ENCODE results near the gene MT1M. TPM values are rescaled to one million over a fixed set of nuclear protein-coding genes. Genes with fewer than 3 reads are reported as not detected.

MT1M gene
- total RNA-seq, 4 donors from 2014 or later: 5.3 to 10.0 (median 7.3) TPM; not detected in 1

- DNase-seq: no peak
- Histone ChIP-seq H3K9me3 (no peaks in the 10 kb centered on the region), H3K27ac (no peak overlapping the region), H3K4me1 (peaks cover 4 to 6% of the 10 kb centered on the region in 2 donors), H3K4me3 (no peak overlapping the region), H3K27me3 (peaks cover 0 to 8% (median 4%) of the 10 kb centered on the region in 3 donors), H3K36me3 (no peaks in the 10 kb centered on the region)
- ATAC-seq: no peak
- in situ Hi-C loops (cut with MboI; ENCODE audit: low sequenced_read_pairs in 4 of 4) (loop anchor here in 1 of 4 donors (10.0 kb wide), 1 partner anchor 111 kb away; no protein-coding TSS in a partner anchor), intact Hi-C loops (cut with DNase I; ENCODE audit: low total_unique reads) (no loop called here)
- TF ChIP-seq POLR2A (IDR thresholded peaks at IDR 0.05): no peak
- TF ChIP-seq, protein P1, sequence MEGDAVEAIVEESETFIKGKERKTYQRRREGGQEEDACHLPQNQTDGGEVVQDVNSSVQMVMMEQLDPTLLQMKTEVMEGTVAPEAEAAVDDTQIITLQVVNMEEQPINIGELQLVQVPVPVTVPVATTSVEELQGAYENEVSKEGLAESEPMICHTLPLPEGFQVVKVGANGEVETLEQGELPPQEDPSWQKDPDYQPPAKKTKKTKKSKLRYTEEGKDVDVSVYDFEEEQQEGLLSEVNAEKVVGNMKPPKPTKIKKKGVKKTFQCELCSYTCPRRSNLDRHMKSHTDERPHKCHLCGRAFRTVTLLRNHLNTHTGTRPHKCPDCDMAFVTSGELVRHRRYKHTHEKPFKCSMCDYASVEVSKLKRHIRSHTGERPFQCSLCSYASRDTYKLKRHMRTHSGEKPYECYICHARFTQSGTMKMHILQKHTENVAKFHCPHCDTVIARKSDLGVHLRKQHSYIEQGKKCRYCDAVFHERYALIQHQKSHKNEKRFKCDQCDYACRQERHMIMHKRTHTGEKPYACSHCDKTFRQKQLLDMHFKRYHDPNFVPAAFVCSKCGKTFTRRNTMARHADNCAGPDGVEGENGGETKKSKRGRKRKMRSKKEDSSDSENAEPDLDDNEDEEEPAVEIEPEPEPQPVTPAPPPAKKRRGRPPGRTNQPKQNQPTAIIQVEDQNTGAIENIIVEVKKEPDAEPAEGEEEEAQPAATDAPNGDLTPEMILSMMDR (IDR thresholded peaks at IDR 0.05 in 4 of 5, conservative IDR thresholded peaks at IDR 0.05 in 1 of 5): no peak
Observed at GRCh38 chr16:56594292-56594619, 38.2 kb upstream of the MT1M start.

DNA sequence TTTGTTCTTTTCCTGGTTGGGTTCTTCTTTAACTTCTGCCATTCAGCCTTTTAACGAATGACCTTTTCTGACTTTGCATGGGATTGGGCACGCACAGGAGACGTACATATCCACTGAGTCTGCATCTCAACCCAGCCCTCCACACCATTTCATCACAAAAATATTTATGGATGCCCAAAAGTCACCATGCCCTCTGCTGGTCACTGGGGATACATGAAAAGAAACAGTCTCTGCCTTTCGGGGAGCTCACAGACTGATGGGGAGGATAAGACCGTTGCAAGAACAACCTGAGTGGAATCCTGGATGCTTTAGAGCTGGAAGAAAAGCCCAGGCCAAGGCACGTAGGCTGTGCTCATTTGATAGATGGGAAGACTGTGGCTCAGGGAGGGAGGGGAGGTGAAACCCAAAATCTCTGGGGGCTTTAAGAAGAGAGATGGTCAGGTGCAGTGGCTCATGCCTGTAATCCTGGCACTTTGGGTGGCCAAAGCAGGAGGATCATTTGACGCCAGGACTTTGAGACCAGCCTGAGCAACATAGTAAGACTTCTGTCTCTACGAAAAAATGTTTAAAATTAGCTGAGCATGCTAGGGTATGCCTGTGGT, 32.0 kb upstream of the MT1M start:
- in situ Hi-C loops (cut with MboI; ENCODE audit: low sequenced_read_pairs in 4 of 4): loop anchor here in 2 of 4 donors (5.0 to 10.0 kb wide), 2 partner anchors 86 to 102 kb away; no protein-coding TSS in a partner anchor

GRCh38 chr16:56601325-56601724, 31.1 kb upstream of the MT1M start:
- in situ Hi-C loops (cut with MboI; ENCODE audit: low sequenced_read_pairs in 4 of 4): loop anchor here in 2 of 4 donors (5.0 to 10.0 kb wide), 2 partner anchors 87 to 101 kb away; no protein-coding TSS in a partner anchor
- DNase-seq: no peak
- intact Hi-C loops (cut with DNase I; ENCODE audit: low total_unique reads): loop anchor here (5.0 kb wide), 1 partner anchor 89 kb away; no protein-coding TSS in a partner anchor
- H3K4me1 ChIP-seq: peaks cover 26 to 29% of the 10 kb centered on the region in 2 donors
- no peaks in the 10 kb centered on the region for H3K36me3 ChIP-seq
- TF ChIP-seq POLR2A (IDR thresholded peaks at IDR 0.05): no peak
- TF ChIP-seq, protein P1 (IDR thresholded peaks at IDR 0.05 in 4 of 5, conservative IDR thresholded peaks at IDR 0.05 in 1 of 5): no peak
- no peaks in the 10 kb centered on the region for H3K9me3 ChIP-seq
- H3K27ac ChIP-seq: no peak overlapping the region
- H3K27me3 ChIP-seq: no peaks in the 10 kb centered on the region
- ATAC-seq: no peak
- H3K4me3 ChIP-seq: no peak overlapping the region

More for the DNA sequence above, 32.0 kb upstream of the MT1M start:
- ATAC-seq (no peak), DNase-seq (no peak)
- TF ChIP-seq POLR2A (IDR thresholded peaks at IDR 0.05): no peak
- TF ChIP-seq, protein P1 (IDR thresholded peaks at IDR 0.05 in 4 of 5, conservative IDR thresholded peaks at IDR 0.05 in 1 of 5): peak; percentile 25 to 55 (median 46)
- Histone ChIP-seq H3K36me3 (no peaks in the 10 kb centered on the region), H3K4me3 (no peak overlapping the region), H3K27ac (no peak overlapping the region), H3K4me1 (peaks cover 17 to 20% of the 10 kb centered on the region in 2 donors), H3K27me3 (no peaks in the 10 kb centered on the region), H3K9me3 (no peaks in the 10 kb centered on the region)
- intact Hi-C loops (cut with DNase I; ENCODE audit: low total_unique reads): loop anchor here (5.0 kb wide), 1 partner anchor 88 kb away; no protein-coding TSS in a partner anchor

- Histone ChIP-seq H3K27ac (peak overlapping the region; percentile 95 to 99 (median 98)), H3K4me3 (no peak overlapping the region), H3K4me1 (peaks cover 40 to 46% of the 10 kb centered on the region in 2 donors), H3K27me3 (no peaks in the 10 kb centered on the region), H3K36me3 (no peaks in the 10 kb centered on the region), H3K9me3 (no peaks in the 10 kb centered on the region)
- in situ Hi-C loops (cut with MboI; ENCODE audit: low sequenced_read_pairs in 4 of 4): loop anchor here in 2 of 4 donors (5.0 to 10.0 kb wide), 2 partner anchors 89 to 99 kb away; no protein-coding TSS in a partner anchor
- intact Hi-C loops (cut with DNase I; ENCODE audit: low total_unique reads): loop anchor here (1.0 to 5.0 kb wide), 2 partner anchors 91 to 99 kb away; no protein-coding TSS in a partner anchor
- TF ChIP-seq, protein P1 (IDR thresholded peaks at IDR 0.05 in 4 of 5, conservative IDR thresholded peaks at IDR 0.05 in 1 of 5): peak in 4 of 5 experiments; percentile 65 to 73 (median 68)
- TF ChIP-seq POLR2A (IDR thresholded peaks at IDR 0.05): no peak
- peak; percentile 78 to 85 for DNase-seq
- peak; percentile 43 to 45 for ATAC-seq
Observed at GRCh38 chr16:56603589-56603988, 28.9 kb upstream of the MT1M start.

All from gastrocnemius medialis (tissue), 4 donors.